ENCODE data around the gene DNAAF5.

DNAAF5 gene

DNA sequence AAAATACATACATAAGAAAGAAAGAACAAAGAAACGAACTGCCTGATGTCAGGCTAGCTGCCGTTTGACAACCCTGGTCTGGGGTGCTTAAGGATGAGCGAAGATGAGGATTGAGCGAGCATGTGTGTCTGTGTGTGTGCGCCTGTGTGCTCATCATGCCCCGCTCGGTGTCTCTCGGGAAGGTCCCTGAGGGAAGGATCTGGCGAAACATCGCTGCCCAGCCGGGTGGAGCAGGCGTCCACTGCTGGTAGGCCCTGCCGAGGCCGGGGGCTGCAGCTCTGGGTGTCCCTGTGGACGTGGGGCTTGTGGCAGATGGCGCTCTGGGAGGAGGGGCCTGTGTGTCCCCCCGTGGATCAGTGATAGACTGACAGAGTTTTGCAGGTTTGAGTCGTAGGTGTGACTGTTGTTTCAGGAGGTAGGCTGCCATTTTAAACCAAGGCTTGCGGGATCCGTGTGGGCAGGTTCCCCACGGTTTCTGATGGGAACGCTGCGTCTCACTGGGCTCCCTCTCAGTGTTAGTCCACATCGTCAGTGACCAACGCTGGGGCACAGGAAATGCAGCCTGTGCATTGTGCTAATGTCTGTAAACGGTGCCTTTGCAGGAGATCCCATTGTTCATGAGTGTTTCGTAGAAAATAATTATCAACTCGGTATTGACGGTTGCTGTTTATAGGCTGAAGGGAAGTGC lies 99.9 kb downstream of the DNAAF5 start:
- no peaks in the 10 kb centered on the region for H3K27me3 ChIP-seq (ENCODE audit: low read depth)
- DNase-seq (ENCODE audit: low spot score in 2 of 2): no peak
- H3K4me3 ChIP-seq: no peak overlapping the region
- in situ Hi-C loops (cut with MboI; ENCODE audit: low sequenced_read_pairs): no loop called here
- H3K4me1 ChIP-seq: no peaks in the 10 kb centered on the region
- H3K9me3 ChIP-seq: no peaks in the 10 kb centered on the region
- no peaks in the 10 kb centered on the region for H3K36me3 ChIP-seq (replicated peaks)

- no peak for DNase-seq (ENCODE audit: low spot score in 2 of 2)
- H3K4me1 ChIP-seq: peaks cover 4% of the 10 kb centered on the region; the same call in 1 of the 2 replicates
- H3K36me3 ChIP-seq (replicated peaks): peaks cover 5% of the 10 kb centered on the region
- H3K9me3 ChIP-seq: no peaks in the 10 kb centered on the region
- H3K4me3 ChIP-seq: no peak overlapping the region
- in situ Hi-C loops (cut with MboI; ENCODE audit: low sequenced_read_pairs): no loop called here
- no peaks in the 10 kb centered on the region for H3K27me3 ChIP-seq (ENCODE audit: low read depth)
Observed at GRCh38 chr7:828793-829561, 102.5 kb downstream of the DNAAF5 start.

- in situ Hi-C loops (cut with MboI; ENCODE audit: low sequenced_read_pairs): no loop called here
- peaks cover 5% of the 10 kb centered on the region for H3K36me3 ChIP-seq (replicated peaks)
- H3K9me3 ChIP-seq: no peaks in the 10 kb centered on the region
- peaks cover 4% of the 10 kb centered on the region; the same call in 1 of the 2 replicates for H3K4me1 ChIP-seq
- H3K27me3 ChIP-seq (ENCODE audit: low read depth): no peaks in the 10 kb centered on the region
- H3K4me3 ChIP-seq: no peak overlapping the region
- DNase-seq (ENCODE audit: low spot score in 2 of 2): no peak
Observed at GRCh38 chr7:830069-830468, 103.6 kb downstream of the DNAAF5 start.

- Histone ChIP-seq H3K9me3 (no peaks in the 10 kb centered on the region), H3K4me3 (no peak overlapping the region), H3K4me1 (peaks cover 4% of the 10 kb centered on the region; the same call in 1 of the 2 replicates), H3K36me3 (replicated peaks) (peaks cover 8% of the 10 kb centered on the region), H3K27me3 (ENCODE audit: low read depth) (no peaks in the 10 kb centered on the region)
- in situ Hi-C loops (cut with MboI; ENCODE audit: low sequenced_read_pairs): no loop called here
- DNase-seq (ENCODE audit: low spot score in 2 of 2): peak in 1 of 2 experiments; percentile 30
Observed at GRCh38 chr7:831596-832166, 105.2 kb downstream of the DNAAF5 start.

DNA sequence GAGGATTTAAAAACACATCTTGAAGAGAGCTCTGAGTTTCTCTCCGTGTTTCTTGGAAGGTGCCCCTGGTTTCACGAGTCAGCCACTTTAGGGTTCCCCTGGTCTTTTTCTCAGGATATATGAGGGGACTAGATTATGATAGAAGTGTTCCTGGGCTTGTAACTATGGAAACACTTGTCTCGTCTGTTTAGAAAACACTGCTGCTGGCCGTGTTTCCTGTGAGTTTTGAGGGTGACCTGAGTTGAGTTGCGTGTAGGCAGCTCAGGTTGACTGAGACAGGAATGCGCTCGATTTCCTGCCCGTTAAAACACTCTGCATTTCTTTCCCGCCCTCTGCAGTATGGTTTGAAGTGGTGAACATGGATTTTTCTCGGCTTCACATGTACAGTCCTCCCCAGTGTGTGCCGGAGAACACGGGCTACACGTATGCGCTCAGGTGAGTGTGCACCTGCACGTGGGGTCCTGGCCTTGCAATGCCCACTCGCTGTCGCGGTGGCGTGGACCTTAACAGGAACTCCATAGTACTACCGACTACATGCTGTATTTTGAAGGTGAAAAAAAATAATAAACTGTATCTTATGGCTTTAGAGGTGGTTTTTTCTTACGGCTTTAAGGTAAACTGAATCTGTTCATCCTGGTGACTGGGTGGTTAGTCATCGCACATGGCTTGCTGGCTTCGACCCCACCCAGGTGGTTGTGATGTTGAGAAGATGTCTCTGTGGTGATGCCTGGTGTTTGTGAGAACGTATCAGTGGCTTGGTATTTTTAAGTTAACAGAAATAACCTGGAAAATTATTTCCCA lies 105.9 kb downstream of the DNAAF5 start, which contains the start of gene SUN1:
SUN1 (plus strand) TSS at position 310 of the 801 bp plus-strand sequence; CDS start at position 359, 49 bp downstream.
- Histone ChIP-seq H3K4me1 (peaks cover 4% of the 10 kb centered on the region; the same call in 1 of the 2 replicates), H3K9me3 (no peaks in the 10 kb centered on the region), H3K36me3 (replicated peaks) (peaks cover 10% of the 10 kb centered on the region), H3K27me3 (ENCODE audit: low read depth) (no peaks in the 10 kb centered on the region), H3K4me3 (no peak within 1 kb of the TSS)
- DNase-seq (ENCODE audit: low spot score in 2 of 2): peak in 1 of 2 experiments; percentile 36
- in situ Hi-C loops (cut with MboI; ENCODE audit: low sequenced_read_pairs): no loop called here

GRCh38 chr7:832968-833424 lies 106.5 kb downstream of the DNAAF5 start:
- in situ Hi-C loops (cut with MboI; ENCODE audit: low sequenced_read_pairs): no loop called here
- H3K27me3 ChIP-seq (ENCODE audit: low read depth): no peaks in the 10 kb centered on the region

GRCh38 chr7:833601-834258 lies 107.2 kb downstream of the DNAAF5 start:
- in situ Hi-C loops (cut with MboI; ENCODE audit: low sequenced_read_pairs): no loop called here
- no peak overlapping the region for H3K4me3 ChIP-seq
- no peaks in the 10 kb centered on the region for H3K9me3 ChIP-seq
- no peaks in the 10 kb centered on the region for H3K27me3 ChIP-seq (ENCODE audit: low read depth)
- peaks cover 21% of the 10 kb centered on the region for H3K36me3 ChIP-seq (replicated peaks)
- H3K4me1 ChIP-seq: peaks cover 4% of the 10 kb centered on the region; the same call in 1 of the 2 replicates
- DNase-seq (ENCODE audit: low spot score in 2 of 2): no peak

More at GRCh38 chr7:832968-833424, 106.5 kb downstream of the DNAAF5 start:
- peaks cover 15% of the 10 kb centered on the region for H3K36me3 ChIP-seq (replicated peaks)
- peaks cover 4% of the 10 kb centered on the region; the same call in 1 of the 2 replicates for H3K4me1 ChIP-seq
- no peak for DNase-seq (ENCODE audit: low spot score in 2 of 2)
- H3K9me3 ChIP-seq: no peaks in the 10 kb centered on the region
- H3K4me3 ChIP-seq: no peak overlapping the region

- Histone ChIP-seq H3K36me3 (replicated peaks) (peaks cover 26% of the 10 kb centered on the region), H3K4me1 (peaks cover 4% of the 10 kb centered on the region; the same call in 1 of the 2 replicates), H3K4me3 (no peak overlapping the region), H3K27me3 (ENCODE audit: low read depth) (no peaks in the 10 kb centered on the region), H3K9me3 (no peaks in the 10 kb centered on the region)
- no peak for DNase-seq (ENCODE audit: low spot score in 2 of 2)
- in situ Hi-C loops (cut with MboI; ENCODE audit: low sequenced_read_pairs): no loop called here
Observed at GRCh38 chr7:834277-834676, 107.8 kb downstream of the DNAAF5 start.

DNA sequence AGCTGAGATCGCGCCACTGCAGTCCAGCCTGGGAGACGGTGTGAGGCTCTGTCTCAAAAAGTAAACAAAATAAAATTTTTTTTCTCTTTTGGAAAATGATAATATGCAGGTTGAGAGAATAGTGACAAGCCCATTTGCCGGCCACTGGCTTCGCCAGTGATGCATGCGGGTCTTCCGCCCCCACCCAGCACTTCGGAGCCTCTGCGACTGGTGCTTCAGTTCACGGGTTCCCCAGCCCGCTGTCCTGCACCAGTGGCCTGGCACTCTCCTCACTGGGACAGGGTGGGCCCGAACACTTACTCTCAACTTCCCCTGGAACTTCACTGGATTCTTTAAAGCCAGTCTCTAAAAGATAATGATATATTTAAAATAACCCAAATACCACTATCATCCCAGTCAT lies 108.5 kb downstream of the DNAAF5 start:
- peaks cover 4% of the 10 kb centered on the region; the same call in 1 of the 2 replicates for H3K4me1 ChIP-seq
- no peak overlapping the region for H3K4me3 ChIP-seq
- in situ Hi-C loops (cut with MboI; ENCODE audit: low sequenced_read_pairs): no loop called here
- DNase-seq (ENCODE audit: low spot score in 2 of 2): no peak
- H3K9me3 ChIP-seq: no peaks in the 10 kb centered on the region
- H3K36me3 ChIP-seq (replicated peaks): peaks cover 28% of the 10 kb centered on the region
- no peaks in the 10 kb centered on the region for H3K27me3 ChIP-seq (ENCODE audit: low read depth)

GRCh38 chr7:835485-836401 lies 109.2 kb downstream of the DNAAF5 start:
- Histone ChIP-seq H3K27me3 (ENCODE audit: low read depth) (no peaks in the 10 kb centered on the region), H3K36me3 (replicated peaks) (peaks cover 32% of the 10 kb centered on the region), H3K9me3 (no peaks in the 10 kb centered on the region), H3K4me3 (no peak overlapping the region), H3K4me1 (peaks cover 4% of the 10 kb centered on the region; the same call in 1 of the 2 replicates)
- DNase-seq (ENCODE audit: low spot score in 2 of 2): no peak
- in situ Hi-C loops (cut with MboI; ENCODE audit: low sequenced_read_pairs): no loop called here
